C1 segment of cervical spinal cord (tissue), 14 donors: ENCODE results near the gene MAP4K4.
A peak's percentile ranks its signal among the peaks of the same experiment; 100 is the strongest.

ENCODE experiments used
- DNase-seq, 14 donors: peaks; one replicate each; lab custom pipeline; 2025; lab: John Stamatoyannopoulos, UW

Gene MAP4K4

DNA sequence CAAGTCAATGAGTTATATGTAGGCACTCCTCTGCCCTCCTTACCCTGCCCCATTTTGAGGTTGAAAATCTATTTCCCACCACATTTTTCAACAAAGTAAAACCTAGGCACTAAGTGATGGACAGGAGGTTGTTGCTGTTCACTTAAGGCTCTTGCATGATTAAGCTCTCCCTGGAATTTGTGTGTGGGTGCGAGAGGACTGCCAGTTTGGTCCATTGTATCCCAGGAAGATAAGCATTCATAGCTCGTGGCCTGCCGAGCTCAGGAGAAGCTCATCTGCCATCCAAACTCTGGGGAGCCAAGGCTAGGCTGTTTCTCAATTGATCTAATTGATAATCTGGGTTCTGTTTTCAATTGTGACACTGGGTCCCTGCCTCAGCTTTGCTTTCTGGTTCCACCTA is 4.7 kb upstream of the MAP4K4 start:
- DNase-seq: no peak

DNA sequence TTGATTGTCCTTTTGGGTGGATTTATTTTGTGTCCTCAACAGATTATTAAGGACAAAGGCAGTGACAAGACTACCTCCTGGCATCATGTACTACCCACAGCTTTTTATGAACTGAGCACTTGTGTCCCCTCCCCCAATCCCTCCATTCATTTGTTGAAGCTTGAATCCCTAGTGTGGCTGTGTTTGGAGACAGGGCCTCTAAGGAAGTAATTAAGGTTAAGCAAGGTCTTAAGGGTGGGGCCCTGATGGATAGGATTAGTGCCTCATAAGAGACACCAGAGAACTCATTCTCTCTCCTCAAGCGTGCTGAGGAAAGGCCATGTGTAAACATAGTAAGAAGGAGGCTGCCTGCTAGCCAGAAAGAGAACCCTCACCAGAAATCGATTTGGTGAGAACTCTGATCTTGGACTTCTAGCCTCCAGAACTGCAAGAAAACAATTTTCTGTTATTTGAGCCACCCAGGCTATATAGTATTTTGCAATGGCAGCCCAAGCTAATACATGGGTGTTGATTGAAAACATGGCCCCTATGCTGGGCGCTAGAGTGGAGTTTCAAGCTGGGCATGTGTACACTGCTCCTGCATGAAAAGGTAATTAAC is 3.4 kb upstream of the MAP4K4 start:
- DNase-seq: no peak

DNA sequence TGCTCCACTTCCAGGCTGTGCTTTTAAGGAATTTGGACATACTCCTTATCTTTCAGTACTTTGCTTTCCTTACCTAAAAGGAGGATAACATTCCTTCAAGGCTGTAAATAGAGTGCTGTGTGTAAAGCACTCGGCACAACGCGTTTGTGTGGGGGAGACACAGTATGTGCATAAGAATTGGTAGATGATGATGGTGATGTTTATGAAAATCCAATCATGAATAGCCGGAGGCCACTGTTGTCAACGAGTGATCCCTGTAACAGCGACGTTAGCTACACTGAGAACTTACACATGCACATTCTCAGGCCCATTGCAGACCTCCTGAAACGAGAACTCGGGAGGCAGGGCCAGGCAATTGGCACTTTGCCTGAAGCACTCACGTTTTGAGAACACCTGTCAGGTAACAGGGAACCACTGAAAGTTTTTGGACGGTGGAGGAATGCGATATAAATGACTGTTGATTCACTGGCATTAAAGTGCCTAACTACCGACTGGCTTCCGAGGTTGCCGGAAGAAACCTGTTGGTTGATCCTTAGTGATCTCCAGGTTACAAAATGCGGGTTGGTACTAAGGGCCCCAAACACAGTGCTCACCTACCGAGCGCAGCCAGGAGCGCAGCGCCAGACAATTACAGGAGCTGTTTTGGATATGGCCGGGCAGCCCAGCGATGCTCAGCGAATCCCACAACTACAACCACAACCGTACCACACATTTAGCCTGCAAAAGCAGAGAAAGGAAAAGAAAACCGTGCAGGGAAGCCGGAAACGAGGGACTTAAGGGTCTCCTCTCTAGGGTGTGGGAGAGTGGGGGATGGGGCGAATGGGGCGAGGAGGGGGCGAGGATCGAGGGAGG is 1.0 kb upstream of the MAP4K4 start:
- peak in 5 of 14 donors; percentile 36 to 70 (median 64) for DNase-seq

DNA sequence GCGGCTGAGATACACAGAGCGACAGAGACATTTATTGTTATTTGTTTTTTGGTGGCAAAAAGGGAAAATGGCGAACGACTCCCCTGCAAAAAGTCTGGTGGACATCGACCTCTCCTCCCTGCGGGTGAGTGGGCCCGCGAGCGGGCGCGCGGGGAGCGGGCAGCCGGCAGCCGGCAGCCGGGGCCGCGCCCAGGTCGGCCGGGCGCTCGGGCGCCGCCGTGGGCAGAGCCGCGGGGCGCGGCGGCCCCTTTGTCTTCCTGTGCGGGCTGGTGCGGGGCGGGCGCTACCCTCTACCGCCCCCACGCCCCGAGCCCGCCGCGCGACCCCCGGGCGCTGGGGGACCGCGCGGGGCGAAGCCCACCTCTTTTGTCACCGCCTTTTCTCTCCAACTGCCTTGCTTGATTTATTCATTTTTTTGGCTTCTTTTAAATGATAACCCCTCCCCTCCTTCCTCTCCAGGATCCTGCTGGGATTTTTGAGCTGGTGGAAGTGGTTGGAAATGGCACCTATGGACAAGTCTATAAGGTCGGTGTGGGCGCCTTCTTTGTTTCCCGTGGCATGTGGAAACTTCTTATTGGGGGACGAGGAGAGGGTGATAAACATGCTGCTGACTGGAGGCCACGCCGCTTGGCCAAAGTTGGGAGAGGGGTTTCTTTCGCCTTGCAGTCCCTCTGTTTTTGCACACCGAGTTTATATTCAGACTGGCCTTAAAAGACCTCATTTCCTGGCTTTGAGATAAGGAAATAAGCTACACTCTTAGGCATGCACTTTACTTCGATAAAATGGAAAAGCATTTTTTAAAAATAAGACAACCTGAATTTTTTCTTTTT is 722 bp downstream of the MAP4K4 start:
- DNase-seq: peak in 4 of 14 donors; percentile 32 to 59 (median 46)

DNA sequence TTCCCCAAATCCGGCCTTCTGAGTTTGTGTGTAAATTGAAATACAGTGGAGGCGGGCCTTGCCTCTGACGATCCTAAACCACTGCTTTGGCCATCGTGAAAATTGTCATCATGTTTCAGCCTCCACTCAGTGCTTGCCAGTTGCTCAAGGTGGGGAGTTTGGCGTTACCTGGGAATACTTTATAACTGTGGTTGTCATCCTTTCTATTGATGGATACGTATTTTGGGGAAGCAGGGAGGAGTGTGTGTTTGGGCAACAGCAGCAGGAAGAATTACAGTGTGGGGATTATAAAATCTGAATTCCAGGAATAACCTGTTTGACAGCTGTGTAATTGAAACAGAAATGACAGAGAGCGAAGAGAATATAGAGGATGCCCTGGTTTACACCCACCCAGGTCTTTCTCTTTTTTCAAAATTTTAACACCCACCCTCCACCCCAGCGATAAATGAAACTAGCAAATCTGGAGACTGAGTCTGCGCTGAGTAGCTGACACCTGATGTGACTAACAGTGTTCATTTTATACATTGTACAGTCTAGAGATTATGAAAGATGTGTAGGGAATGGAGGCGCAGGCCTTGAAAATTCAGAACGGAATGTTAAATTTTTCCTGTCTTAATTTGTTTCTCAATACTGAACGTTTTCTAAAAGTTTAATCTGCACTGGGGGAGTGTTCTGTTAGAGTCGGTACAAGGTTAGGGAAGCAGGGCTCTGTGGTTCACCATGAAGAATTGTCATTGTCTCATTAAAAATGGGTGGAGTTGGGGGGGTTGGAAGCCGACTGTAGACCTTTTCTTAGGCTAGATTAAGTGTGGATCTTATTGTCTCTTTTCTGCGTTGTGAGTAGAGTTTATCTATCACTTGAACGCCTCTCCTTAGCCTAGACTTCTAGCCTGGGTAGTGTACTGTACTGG is 1.6 kb downstream of the MAP4K4 start:
- peak in 4 of 14 donors; percentile 28 to 46 (median 44) for DNase-seq

DNA sequence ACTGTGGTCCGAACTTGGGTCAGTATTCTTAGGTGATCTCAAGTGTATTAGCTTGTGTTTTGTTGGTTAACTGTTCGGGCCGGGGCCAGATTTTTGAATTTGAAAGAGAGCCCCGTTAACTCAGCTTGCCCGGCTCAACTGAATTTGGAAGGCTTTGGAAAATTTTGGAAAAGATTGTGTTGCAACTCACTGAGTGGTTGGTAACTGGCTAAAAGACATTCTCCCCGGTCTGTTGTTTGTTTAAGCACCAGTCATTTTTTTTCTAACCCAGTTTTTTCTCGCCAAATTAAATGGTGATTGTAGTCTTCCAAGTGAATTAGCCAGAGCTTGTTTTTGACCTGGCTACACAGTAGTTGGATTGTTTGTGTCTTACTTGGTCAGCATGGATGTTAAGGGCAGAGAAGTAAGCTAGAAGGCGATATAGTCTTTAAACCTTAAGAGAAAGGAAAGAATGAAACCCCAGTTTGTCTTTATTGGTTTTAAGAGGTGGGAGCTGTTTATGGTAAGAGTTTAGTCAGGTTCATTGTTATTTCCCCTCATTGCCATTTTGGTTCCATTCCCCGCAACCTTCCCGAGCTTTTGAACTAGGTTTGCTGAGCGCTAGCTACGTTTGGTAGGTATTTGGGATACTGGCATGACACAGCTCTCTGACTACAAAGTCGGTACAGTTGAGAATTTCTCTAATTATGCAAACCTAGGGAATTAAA is 2.4 kb downstream of the MAP4K4 start:
- peak in 3 of 14 donors; percentile 36 to 62 (median 36) for DNase-seq

DNA sequence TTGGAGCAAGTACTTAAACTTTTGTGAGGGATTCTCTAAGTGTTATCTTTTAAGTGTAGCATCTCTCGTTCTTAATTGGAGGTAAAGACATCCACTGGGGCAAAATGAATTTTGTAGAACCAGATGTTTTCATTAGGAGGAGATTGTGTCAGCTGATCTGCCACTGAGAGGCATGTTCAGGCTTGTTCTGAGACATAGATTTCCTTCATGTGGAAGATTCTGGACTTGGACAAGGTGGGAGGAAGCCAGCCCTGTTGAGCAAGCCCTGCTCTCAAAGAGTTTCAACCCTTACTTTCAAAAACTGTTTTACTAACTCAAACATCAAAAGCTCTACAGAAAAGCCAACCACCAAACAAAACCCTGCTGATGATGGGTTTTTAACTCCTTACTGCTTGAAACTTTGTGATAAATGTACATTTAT is 6.5 kb downstream of the MAP4K4 start:
- DNase-seq: peak in 2 of 14 donors; percentile 18 to 29

DNA sequence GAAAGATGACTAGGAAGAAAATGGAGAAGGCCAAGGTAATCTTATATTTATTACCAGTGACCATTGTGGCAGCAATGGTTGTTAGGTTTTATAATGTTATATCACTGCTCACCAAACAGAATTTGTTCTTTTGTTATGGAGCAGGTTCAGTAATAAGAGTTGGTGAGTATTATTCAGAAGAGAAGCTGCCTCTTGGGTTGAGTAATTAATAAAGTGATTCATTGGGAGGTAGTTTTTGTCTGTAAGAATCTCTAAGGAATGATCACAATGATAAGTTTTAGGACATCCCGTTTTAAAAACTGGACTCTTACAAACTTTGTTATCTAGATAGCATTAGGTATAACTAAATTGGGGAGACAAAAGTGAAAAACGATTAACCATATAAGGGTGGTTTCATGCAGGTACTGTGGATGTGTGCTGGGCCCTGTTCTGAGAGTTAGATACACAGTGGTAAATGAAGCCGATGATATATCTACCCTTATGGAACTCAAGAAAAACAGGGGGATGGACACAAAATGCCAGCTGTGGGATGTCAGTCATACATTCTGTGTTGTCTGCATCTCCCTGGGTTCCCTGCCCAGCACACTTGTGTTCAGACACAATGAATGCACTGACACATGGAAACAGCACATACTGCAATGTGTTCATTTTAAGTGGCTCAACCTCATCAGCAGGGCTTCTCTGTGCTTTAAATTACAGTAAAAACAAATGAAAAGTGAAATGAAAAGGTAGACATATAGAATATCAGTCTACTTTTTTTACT is 7.5 kb downstream of the MAP4K4 start:
- no peak for DNase-seq

DNA sequence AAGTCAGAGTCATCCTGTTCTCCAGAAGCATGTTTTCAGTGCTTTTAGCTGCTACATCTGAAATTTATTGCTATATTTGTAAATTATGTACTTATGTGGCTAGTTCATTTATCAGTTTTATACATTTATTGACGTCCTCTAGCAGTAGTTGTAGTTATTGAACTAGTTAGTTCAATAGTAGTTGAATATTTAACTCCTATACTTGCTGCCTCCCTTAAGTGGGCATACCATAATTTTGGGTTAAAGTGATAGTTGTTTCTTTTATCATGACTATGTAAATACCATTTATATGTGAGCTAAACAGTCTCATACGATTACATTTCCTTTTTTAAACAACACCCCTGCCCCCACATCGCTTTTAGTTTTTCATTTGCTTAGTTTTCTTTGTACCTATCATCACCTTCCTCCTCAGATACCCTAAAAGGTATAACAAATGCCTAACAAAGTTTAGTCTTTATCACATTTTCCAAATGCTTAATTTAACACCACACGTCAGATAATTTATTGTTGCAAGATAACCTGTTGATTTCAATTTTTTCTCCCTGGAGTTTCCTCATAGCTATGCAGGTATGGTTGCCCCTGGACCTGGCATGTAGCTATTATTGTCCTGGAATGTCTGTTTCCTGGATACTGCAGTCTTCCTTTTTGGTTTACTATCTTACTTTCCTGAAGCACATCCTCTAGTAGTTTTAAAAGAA is 8.8 kb downstream of the MAP4K4 start:
- DNase-seq: no peak

DNA sequence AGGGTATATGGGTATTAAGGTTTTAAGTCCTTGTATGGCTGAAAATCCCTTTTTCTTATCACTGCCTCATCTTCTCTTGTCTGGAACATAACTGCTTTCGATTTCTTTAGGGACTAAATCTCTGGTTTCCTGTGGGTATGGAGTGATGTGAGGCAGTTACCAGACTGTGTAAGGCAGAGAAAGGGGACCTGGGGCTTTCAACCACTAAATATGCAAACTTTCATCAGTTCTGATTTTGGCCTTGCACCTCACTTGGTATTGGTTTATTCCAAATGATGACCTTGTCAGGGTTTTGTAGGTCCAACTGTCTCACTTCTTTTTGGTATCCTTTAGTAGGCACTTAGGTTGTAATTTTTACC is 9.3 kb downstream of the MAP4K4 start:
- DNase-seq: no peak

DNA sequence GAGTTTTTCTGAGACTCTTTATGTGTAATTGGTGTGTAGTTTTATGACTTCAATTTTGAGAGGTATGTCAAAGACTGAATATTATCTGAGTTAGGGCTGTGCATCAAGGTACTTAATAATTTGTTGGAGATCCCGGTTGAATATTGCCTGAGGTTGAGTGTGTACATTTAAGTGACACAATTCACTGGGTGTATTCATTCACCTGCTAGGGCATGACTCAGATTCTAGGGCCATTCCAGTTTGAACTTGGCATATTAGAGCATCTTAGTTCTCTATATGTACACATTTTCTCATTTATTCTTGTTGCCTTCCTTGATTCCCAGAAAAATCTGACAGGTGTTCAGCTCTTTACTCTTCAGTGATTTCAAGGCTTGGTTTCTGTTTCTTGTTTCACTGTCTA is 12.5 kb downstream of the MAP4K4 start:
- no peak for DNase-seq

DNA sequence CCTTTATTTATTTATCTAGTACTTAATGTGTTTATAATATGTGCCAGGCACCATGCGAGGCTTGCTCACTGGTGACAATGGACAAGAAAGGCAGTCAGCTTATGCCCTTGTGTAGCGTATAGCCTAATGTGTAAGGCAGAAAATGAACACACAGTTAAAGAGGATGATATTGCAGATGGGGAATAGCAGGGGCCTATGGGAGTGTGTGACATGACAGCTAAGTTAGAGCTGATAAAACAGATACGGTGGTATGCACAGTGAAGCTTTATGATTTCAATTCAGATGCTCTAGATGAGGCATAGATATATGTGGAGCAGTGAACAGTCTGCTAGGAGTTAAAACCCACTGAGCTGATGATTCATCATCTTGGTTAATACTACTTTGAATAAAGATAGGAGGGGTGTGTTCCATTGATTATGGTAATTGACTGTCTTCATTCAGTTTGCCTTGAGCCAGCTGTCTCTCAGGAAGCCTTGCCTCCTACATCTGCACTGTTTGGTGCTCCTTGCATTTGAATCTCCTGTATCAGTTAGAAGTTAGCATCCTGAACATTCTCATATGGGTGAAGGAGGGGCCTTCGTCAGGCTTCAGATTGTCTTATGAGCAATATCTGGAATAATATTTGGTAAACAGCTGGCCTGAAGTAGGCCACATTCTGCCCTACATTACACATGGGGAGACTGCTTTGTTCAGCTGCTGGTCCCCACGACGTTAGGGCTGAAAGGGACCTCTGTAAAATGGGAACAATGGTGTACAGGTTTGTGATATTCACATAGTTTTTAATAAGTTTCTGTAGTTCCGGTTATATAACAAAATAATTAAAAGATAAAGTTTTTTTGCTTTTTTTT is 13.2 kb downstream of the MAP4K4 start:
- no peak for DNase-seq

DNA sequence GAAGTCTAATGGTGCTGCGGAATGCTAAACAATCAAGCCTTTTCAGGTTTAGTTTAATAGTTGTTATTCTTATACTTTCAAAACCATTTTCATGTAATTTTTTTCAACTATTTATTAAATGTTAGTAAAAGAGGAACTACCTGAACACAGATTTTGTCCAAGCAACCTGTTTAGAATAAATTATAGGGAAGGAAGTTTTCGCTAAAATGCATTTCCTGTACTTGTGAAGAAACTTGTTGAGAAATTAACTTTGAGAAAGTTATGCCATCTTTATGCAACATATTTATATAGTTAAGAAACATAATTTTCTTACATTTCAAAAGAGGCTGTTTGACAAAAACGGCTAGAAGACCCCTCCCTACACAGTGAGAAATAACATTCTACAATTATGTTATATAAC is 16.6 kb downstream of the MAP4K4 start:
- no peak for DNase-seq

DNA sequence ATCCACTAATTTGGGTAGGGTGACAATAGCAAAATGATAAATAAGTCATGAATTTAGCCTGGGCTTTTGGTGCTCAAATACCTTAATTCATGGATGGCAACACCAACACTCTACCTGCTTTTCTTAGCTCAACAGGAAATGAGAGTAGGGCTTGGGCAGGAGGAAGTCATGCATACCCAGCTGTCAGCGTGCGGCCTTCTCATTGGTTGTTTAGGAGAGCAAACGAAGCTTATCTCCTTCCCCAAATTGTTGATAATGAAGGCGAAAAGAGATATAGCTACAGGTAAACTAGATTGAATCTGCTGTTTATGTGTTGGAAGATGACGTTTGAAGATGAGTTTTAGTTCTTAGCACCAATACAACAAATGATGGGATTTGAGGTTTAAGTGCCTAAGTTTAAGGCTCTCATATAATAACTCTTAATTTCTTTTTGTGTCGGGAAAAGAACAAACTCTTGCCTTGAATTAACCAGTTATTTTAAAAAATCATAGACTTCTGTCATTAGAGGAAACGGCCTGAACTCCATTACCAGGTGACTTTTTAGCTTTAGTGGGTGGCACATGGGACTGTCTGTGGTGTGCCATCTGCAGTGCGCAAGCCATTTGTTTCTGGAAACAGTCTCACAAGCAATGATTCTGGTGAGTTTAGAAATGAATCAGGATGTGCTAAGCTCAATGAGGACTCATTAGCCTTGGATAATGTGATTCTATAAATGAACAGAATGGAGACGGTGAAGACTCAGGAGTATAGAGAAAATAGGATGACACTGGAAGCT is 19.8 kb downstream of the MAP4K4 start:
- no peak for DNase-seq

DNA sequence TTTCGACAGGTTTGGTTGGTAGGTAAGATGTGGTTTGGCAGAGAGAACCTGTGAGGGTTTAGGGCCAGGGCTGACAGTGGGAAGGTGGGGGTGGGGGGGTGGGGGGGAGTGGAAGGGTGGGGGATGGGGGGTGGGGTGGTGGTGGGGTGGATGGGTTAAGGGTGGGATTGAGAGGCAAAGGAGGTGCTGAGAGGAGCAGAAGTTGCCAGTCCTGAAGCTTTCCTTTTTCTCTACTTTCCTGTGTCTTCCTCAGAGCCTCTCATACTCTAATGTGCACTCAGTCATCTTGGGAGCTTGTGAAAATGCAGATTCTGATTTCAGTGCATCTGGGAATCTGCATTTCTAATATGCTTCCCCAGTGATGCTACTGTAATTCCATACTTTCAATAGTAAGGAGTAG is 21.0 kb downstream of the MAP4K4 start:
- DNase-seq: no peak

DNA sequence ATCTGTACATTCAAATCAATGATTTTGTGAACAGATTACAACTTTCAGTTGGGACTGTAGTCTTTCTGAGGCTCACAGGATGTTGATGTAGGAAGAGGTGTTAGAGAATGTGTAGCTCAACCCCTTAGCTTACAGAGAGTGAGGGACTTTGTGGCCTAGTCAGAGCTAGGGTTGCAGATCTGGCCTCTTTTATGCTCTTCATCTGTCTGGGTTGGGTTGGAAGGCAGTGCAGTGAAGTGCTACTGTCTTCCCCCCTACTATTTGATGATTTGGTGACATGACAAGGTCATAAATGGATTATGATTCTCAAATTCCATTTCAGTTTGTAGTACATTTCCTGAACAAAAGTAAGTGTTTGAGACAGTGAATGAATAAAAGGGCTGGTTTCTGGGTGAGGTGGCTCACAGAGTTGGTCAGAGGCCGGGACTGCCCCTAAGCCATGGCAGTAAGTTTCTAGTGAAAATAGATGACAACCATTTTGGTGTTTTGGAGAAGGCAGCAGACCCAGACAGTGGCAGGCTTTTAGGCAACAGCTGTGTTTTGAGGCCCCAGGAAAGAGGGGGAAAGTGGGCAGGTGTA is 21.6 kb downstream of the MAP4K4 start:
- DNase-seq: no peak

DNA sequence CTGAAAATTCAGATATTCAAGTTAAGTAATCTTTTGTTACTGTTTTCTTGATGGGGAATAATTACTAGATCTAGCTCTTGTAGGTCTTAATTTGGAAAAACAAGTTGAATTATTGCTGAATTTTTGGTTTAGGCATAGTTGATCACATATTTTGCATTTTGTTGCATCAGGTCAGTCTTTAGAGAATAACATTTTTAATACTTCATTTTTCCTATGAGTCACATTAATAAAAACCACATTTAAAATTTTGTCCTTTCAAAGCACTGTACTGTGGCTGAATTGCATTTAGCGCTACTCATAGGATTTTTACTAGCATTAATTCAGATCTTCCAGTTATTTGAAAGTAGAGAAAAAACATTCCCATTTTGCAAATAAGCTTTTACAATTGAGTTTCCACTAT is 23.2 kb downstream of the MAP4K4 start:
- no peak for DNase-seq
